HG03108 (cell line): ENCODE results near the gene FAM13A.

Source experiments
- ATAC-seq: cut with Tn5 transposase; IDR thresholded peaks from one replicate; pipeline ENCODE4 v1.9.1; 2021; ENCODE audit warnings: moderate library complexity; ENCODE audit not compliant: unreplicated experiment

FAM13A gene

DNA sequence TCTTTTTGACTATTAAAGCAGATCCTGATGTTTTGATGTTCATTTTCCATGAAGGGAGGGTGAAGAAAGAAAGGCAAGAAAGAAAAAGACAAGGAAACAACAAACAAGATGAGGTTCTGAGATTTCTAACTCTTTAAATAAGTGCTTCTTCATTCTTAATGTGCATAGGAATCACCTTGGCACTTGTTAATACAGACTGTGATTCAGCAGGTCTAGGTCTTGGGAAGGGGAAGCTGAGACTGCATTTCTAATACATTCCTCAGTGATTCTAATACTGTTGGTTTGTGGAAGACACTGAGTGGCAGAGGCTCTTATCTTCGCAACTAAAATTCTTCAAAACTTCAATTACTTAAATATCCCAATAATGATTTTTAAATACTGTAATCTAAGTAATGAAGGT, 264.2 kb downstream of the FAM13A start:
- ATAC-seq = no peak

DNA sequence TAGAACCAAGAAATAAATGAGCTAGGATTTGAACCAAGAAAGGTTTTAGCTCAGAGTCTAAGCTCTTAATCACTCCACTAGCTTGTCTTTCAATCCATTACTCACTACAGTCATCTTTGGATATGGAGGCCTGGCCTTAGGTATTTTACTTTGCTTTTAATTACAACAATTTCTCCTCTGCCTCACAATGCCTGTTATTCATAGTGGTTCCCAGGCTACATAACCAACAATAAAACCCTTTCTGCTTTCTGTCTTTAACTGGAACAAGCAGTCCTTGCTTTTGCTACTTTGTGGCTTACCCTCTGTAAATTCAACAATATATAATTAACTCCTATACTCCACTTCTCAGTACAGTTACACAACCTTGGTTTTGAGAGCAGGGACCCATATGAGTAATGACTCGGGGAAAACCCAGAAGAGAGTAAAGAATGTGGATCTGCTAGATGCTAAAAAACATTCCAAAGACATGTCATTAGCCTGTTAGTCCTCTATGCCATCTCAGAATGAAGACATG, 264.7 kb downstream of the FAM13A start:
- ATAC-seq = peak; percentile 79

DNA sequence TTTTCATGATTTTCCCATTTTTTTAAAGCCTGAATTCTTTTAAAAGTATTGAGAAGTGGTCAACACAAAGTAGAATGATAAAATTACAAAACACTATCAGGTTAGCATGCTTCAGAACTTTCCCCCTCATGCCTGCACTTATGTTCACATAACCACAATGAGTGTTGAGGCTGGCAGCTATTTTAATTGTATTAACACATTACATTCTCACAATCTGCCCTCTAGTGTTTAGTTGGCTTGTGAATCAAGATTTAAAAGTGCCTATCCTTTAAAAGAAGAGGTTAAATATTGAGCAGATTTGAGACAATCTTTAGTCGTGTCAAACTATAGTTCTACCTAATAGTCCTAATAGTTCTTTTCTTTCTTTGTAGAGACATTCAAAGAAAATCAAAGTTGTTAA, 265.7 kb downstream of the FAM13A start:
- no peak for ATAC-seq

DNA sequence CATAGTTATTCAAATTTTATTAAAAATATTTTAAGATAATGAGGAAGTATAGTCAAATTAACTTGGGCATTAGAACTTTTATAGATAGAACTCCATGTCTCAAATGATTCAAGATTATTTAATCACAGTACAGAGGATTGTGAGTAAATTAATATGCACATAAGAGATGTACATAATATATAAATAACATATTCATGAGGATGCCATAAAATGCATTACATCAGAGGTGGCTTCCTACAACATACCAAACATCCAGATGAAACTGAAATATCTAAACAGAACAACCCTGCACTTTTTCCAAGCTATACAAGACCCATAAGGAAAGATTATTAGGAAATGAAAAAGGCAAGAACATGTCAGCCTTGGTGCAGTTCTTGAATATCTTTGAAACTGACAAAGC, 268.1 kb downstream of the FAM13A start:
- no peak for ATAC-seq

DNA sequence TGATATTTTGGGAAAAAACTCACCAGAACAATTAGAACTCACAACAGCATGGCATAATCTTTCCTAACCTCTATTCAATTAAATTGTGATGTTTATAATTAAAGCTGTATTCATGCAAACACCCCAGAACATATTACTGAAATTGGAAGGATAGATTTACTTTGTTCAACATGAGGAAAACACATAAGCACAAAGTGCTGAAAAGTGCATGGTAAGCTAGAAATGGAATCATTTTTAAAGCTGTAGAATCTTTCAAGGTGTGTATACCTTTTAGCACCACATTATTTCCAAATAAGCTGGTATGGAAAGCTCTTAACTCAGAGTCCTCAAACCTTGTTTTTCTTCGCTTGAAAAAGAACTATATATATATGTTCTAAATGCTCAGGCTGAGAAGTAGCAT, 268.6 kb downstream of the FAM13A start:
- ATAC-seq = no peak

DNA sequence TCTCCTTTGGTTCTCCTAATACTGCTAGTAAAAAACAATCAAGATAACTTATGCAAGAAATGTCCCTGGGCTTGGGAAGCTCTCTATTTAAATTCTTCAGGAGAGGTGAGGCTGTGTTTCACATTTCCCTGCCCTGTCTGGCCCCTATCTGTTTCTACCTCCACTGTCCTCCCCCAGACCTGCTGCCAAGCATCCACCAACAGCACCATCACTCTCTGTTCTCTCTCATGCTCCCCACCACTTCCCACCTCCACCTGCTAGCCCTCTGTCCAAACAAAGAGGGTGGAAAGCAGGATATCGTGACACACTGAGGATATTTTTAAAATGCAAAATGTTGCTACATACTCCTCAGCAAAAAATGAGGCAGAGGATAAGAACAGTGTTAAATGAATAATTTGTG, 271.0 kb downstream of the FAM13A start:
- ATAC-seq = no peak

DNA sequence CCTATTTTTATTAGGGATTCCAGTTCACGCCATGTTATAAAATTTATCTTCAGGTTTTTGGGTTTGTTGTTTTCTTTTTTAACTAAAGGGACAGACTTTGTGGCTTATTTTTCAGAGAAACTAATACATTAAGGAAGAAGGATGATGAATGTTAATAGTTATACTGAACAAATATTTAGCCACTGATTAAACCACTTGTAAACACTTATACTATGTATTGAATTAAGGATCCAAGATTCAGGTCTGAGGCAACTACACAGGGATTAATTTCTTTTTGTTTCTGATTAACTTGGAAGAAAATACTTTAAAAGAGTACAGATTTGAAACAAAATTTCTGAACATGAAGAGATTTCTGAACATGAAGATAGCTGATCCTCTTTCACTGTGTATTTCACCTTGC, 276.6 kb downstream of the FAM13A start:
- ATAC-seq = no peak

DNA sequence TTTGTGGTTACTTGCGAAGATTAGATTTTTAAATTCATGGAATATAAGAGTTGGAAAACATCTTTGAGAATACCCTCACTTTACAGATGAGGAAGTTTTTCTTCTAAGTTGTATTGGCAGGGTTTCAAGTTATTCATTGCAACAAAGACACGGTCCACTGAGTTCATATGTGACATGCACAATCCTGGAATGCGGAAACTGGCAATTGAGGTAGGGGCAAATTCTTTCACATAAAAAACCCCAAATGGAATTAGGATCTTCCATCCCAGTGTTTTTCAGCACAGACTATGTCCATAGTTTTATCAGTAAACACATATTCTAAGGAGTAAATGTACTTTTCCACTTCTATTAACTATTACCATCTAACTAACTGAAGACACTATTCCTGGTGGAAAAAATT, 277.6 kb downstream of the FAM13A start:
- no peak for ATAC-seq

DNA sequence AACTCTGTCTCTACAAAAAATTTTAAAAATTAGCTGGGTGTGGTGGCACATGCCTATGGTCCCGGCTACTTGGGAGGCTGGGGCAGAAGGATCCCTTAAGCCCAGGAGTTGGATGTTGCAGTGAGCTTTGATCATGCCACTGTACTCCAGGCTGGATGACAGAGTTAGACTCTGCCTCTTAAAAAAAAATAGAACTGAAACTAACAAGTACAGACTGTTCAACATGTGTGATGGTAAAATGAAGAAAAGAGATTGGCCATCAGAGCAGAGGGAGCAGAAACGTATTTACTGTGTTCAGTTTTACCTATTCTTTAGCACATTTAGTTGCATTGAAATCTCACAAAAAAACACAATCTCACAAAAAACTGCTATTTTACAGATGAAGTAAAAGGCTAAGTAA, 281.5 kb downstream of the FAM13A start:
- ATAC-seq = no peak

DNA sequence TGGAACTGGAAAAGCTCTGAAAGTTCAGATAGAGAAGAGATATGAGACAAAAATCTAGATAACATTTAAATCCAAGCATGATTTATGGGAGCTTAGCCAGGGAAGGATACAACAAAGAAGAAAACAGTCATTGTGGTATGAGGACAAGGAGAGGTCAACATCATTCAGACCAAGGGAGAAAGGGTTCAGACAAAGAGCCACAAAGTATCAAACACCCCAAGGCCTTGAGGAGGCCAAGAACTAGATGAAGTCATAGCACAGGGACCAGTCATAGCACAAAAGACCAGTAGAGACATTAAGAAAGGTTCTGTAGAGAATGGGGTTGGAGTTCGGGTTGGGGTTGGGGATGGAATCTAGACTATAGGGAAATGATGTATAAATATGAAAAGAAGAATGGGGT, 282.0 kb downstream of the FAM13A start:
- ATAC-seq = no peak

DNA sequence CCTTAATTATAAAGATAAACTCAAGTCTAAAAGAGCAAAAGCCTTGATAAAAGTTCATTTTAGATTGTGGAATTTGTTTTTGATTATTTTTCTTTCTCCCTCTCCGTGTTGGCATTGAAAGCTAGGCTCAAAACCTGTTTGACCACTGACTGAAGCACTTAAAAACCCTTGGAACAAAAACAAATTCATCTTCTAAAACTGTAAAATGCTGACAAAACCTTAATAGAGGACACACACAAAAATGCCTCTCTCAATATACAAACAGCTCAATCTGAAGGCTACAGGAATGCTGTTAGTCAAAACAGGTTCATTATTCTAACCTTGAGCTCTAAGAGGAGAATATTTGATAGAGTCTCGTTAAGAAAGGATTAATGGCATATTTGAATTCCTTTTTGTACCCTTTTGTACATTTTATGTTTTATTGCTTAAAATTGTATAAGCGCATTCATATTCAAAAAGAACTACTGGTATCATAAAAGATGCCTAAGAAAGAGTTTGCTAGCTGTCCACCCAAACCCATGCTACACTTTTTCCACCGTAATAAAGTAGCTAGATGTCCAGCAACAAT, 285.0 kb downstream of the FAM13A start:
- no peak for ATAC-seq

DNA sequence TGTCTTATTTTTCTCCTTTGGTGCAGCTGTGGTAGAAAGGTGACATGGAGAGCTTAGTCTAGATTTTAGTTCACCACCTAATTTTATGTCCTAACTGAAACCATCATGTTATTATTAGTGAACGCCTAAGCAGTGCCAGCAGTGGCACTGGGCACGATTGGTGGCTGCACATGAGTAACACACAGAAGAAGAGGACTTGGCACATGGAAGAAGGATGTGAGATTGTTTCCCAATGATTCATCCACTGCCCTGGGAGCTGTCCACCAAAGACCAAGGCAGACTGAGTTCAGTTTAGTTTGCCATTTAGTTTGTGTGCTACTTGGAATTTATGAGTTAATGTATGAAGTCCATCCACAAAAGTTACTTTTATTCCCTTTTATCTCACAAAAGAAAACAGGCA, 291.3 kb downstream of the FAM13A start:
- ATAC-seq = no peak

DNA sequence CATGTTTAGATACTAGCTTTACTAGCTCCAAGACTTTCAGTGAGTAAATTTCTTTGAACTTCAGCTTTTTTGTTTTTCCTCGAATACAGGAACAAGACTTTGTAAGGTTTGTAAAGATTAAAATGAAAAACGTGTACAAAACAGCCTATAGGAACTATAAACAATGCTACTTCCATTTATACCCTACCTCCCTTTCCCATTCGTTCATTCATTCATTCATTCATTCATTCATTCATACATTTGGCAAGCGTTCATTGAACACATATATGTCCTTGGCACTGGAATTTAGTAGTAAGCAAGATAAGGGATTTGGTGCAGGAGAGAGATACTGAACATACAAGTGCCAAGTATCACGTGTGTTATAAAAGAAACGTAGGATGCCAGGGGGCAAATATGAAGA, 293.9 kb downstream of the FAM13A start:
- ATAC-seq = no peak

DNA sequence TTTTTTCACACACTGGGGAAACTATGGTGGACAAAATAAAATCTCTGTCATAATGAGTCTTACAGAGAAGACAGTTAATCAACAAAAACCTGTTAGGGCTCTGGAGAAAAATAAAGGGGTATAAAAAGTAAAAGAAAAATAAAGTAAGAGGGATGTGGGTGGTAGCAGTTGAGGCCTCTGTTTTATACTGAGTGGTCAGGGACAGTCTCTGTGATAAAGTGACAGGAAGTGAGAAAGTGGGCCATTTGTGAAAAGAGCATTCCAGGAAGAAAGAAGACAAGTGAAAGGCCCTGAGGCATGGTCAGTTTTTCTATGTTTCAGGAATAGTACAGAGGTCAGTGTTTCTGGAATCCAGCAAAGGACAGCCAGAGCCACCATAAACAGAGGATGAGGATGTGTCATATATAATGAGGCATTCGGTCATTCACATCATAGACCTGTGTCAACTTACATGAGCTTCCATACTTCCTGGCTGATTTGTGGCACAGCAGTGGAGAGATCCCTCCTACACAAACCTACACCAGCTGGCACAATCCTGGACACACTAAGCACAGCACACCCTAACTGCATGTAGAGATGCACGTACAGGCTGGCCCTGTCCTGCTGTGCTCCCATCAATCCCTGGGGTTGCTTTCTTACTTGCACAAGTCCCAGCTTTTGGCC, 295.0 kb downstream of the FAM13A start:
- ATAC-seq = no peak

DNA sequence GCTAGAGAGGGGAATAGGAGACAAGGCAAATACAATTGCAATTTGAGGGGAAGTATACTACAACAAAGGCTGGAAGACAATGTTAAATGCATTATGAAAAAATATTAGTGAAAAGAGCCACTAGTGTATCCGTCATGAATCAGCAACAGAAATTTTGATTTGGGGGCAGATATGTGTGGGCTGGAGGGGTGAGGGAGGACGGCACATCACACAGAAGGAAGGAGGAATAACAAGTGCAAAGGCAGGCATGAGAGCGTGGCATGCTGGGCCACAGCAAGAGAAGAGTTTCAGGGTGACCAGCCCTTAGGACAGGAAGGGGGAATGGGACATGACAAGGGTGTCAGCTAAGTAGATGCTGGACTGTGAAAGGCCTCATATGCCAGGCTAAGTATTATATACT, 295.6 kb downstream of the FAM13A start:
- ATAC-seq = no peak

DNA sequence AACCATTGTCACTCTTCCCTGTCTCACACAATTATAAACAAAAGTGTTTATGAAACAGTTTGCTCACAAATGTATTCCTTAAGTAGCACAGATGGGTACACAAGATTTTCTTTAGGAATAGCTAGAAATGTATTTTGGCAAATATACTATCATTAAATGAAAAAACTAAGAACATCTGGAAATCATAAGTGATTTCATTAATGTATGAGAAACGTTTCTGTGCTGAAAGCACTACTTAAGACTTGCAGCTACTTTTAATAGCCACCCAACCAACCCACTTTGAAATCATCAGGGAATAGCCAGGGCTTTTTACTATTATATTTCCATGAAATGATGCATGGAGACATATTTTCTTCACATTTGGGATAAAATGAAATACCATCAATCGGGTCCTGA, 297.1 kb downstream of the FAM13A start:
- ATAC-seq = no peak

DNA sequence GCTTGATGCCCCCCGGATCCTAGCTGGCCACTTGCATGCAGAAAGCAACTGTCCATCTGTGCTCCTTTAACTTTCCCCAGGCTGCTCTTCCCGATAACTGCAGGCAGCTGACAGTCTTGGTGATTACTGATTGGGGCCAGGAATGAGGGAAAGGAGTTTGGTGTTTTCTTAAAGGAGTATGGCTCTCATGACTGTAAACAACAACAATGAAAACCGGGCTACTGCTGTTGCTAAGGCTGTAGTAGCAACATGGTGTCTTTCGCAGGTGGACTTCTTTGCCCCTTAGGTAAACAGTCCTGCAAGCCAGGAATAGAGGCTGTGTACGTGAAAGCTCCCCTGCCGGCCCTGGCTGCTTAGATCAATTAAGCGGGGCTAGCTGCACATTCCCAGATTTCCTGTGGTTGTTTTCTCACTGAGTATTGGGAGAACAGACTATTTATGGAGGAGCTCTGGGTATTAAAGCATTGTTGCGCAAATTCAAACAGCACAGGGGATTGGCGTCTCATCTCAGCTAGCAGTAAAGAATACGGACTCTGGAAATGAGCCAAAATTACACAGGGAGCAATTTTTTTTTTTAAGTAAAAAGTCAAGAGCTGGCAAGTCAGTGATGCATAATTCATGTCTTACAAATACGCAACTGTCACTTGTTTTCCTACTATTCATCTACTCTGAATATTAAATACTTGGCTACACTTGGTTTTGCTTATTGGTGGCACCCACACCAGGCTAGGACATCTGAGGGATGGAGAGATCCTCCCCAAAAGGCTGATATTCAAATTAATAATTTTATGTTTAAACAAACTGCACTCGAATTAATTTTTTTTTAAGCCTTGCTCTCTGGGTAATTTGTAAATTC, 297.7 kb downstream of the FAM13A start:
- no peak for ATAC-seq

DNA sequence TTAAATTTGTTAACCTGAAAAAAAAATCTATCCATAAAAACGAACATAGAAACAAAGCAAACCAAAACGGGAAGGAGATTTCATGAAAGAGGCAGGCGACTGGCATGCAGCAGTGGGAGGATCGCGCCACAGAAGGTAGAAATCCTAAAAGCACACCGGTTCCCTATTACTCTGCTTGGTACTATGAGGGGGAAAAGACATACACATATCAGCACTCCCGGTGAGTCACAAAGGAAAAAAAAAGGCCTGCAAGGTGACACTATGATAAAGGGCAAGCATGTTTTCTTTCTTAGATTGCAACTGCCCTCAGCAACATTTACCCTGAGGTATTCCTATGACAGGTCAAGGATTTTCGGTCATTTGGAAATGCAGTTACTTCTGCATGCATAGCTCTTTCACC, 298.7 kb downstream of the FAM13A start:
- no peak for ATAC-seq

DNA sequence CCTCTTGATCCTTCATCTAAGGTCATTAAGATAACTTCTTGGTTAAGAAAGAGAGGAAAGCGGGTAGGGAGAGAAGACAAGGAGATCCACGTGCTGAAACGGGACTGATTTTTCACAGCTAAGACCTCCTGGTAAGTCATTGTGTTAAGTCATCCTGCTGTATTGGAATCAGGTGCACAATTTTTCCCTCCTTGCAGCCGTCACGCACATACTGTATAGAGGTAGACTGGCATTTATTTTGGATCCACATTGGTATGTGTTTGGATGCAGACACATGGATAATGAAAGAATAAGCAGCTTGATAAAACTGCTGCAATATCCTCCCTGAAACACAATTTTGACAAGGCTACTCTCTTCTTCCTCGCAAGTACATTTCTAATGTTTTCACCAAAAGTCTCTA, 299.2 kb downstream of the FAM13A start:
- ATAC-seq = no peak

DNA sequence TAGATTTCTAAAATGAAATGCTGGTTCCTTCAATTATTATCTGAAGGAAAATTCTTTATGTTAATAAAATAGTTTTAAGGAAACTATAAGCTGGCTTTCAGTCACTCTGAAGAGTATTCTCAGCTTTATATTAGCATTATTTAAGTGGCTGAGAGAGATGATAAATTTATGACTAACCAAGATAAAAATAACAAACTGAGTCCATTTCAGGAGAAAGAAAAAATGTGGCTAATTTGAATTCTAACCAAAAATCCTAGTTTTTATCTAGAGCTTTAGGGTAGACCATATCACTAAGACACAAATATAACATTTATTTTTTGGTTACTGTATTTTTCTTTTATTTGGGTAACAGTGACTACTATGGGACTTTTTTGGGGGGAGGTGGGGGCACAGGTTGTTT, 299.9 kb downstream of the FAM13A start:
- ATAC-seq = no peak

DNA sequence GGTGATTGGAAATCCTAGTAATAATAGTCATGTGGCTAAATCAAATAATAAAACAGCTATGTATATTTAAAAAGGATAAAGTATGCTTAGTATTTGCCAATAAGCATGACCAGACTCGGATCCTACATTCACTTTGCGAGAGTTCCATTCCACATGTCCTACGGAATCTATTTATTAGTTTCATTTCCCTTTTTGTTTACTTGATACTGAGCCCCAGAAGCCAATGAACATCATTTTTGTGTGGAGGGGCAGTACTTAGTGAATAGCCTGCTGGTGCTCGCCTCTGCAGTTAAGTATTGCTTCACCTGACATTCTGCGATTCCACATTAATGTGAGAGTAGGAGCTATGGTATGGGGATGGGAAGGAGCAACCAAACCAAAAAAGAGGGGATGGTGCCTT, 300.8 kb downstream of the FAM13A start:
- no peak for ATAC-seq

DNA sequence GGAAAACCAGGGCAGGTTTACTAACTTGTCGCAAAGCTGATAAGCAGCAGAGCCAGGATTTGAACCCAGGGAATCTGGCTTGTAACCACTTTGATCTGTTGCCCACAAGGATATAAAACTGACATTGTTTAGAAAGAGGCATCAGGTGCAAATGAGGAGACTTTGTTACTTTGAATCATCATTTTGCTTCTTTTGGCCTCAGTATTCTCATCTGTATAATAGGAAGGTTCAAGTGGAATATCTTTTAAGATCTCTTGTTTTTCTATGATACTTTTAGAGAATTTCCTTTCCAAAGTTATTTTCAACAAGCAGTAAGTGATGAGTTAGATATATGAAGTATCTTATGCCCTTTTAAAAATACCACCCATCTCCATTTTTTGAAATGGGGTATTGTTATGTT, 301.5 kb downstream of the FAM13A start:
- ATAC-seq = no peak
